Effector memory CD4-positive, alpha-beta T cell (primary cell): ENCODE results near the gene SLC9A7.

Source experiments
- DNase-seq, 3 donors: peaks; one replicate each; pipeline ENCODE4 v3.0.0-alpha.2; 2020
- H3K27ac ChIP-seq: 2 replicates; pipeline ENCODE4 v1.7.0; 2013; ENCODE audit warnings: mild to moderate bottlenecking, low read length, moderate library complexity; ENCODE audit not compliant: insufficient read depth, poor library complexity, severe bottlenecking
- H3K27me3 ChIP-seq: replicated peaks from 2 replicates; pipeline ENCODE4 v1.7.0; 2013; ENCODE audit warnings: mild to moderate bottlenecking, low read length; ENCODE audit not compliant: insufficient read depth, control insufficient read depth, poor library complexity, severe bottlenecking
- H3K36me3 ChIP-seq: 2 replicates; pipeline ENCODE4 v1.7.0; 2013; ENCODE audit warnings: mild to moderate bottlenecking, low read length, moderate library complexity; ENCODE audit not compliant: control insufficient read depth, insufficient read depth
- H3K4me1 ChIP-seq: 2 replicates; pipeline ENCODE4 v1.7.0; 2013; ENCODE audit warnings: low read length, mild to moderate bottlenecking; ENCODE audit not compliant: control insufficient read depth, insufficient read depth, poor library complexity, severe bottlenecking
- H3K4me3 ChIP-seq: 2 replicates; pipeline ENCODE4 v1.7.0; 2013; ENCODE audit warnings: low read length, low read depth, mild to moderate bottlenecking; ENCODE audit not compliant: insufficient read depth, poor library complexity, severe bottlenecking
- H3K9me3 ChIP-seq: 2 replicates; pipeline ENCODE4 v1.7.0; 2013; ENCODE audit warnings: mild to moderate bottlenecking, low read length, moderate library complexity; ENCODE audit not compliant: control insufficient read depth

The SLC9A7 gene

DNA sequence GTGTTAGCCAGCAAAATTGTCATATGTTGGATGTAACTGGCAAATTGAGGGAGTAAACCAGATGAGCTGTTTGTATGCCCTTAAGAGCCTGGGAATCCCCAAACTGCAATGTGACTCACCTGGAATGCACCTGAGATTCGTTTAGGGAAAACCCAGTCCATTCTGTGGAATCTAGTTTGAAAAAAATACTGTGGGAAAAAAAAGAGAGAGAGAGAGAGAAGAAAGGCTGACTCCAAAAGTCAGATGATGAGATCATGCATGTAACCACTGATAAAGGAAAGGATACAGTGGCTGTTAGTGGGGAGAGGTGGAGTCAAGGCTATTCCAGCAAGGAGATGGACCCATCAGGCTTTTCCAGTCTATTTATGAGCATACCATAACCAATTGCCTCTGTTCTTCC lies 48.5 kb downstream of the SLC9A7 start:
- H3K27me3 ChIP-seq, result no peaks in the 10 kb centered on the region
- no peaks in the 10 kb centered on the region for H3K4me1 ChIP-seq
- H3K9me3 ChIP-seq, result no peaks in the 10 kb centered on the region
- H3K36me3 ChIP-seq, result no peaks in the 10 kb centered on the region
- H3K4me3 ChIP-seq, result no peak overlapping the region
- H3K27ac ChIP-seq, result no peak overlapping the region
- DNase-seq, result no peak

DNA sequence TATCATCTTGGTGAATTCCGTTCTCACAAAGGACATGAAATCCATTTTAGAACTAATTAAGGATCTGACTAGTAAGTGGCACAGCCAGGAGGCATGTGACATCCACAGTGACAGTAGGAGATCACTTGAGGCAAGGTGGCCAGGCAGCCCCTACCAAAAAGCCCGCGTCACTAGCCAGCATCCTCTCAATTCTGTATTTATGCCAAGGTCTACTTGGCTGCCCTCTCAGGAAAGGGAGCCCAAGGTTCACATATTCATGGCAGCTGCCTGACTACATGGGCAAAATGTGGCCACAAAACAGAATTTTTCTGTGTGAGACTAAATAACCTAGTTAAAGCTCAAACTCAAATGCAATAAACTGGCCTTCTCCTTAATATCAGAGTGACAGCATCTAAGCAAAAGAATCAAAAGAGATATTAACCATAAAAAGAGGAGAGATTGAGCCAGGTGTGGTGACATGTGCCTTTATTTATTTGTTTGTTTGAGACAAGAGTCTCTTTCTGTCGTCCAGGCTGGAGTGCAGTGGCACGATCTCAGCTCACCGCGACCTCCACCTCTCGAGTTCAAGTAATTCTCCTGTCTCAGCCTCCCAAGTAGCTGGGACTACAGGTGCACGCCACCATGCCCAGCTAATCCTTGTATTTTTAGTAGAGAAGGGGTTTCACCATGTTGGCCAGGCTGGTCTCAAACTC lies 51.5 kb downstream of the SLC9A7 start:
- Histone ChIP-seq H3K9me3 (no peaks in the 10 kb centered on the region), H3K27me3 (no peaks in the 10 kb centered on the region), H3K27ac (no peak overlapping the region), H3K4me3 (no peak overlapping the region), H3K4me1 (no peaks in the 10 kb centered on the region), H3K36me3 (no peaks in the 10 kb centered on the region)
- DNase-seq, result no peak

DNA sequence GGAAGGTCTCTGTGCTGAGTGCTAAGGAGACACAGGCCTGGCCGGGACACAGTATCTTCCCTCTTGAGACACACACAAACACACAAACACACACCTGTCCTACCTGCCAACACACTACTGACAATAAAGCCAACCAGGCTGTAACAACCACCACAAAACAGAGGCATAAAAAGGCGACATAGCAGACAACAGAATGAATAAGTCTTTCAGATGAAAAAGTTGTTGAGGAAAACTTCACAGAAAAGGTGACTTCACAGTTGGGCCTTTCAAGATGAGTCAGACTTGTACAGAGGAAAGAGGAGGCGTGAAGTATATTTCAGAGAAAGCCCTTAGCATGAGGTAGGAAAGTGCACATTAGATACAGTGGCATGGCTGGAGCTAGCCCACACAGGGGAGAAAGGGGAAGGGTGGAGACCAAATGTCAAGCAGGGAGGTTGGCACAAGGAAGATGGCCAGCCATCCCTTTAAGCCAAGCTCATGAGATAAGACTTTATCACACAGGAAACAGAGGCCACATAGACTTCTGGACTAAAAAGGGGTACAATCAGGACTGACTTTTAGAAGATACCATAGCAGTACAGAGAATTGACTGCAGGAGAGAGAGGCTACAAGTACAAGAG lies 54.0 kb downstream of the SLC9A7 start:
- DNase-seq, result no peak
- Histone ChIP-seq H3K27ac (no peak overlapping the region), H3K27me3 (no peaks in the 10 kb centered on the region), H3K4me1 (no peaks in the 10 kb centered on the region), H3K4me3 (no peak overlapping the region), H3K9me3 (no peaks in the 10 kb centered on the region), H3K36me3 (no peaks in the 10 kb centered on the region)

DNA sequence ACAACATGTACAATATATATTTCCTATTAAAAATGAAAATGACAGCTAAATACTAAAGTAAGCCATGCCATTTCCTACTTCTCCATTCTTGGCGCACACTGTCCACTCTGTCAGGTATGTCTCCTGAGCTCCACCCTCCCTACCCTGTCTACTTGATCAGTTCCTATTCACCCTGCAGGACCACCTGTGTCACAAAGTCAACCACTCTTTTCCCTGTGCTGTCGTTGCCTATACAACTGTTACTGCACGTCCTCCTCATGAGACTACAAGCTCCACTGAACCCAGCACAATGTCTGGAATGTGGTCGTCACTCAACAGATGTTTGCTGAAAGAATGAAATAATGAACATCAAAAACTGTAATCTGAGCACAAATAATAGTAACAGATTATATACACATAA lies 54.9 kb downstream of the SLC9A7 start:
- DNase-seq, result no peak
- no peak overlapping the region for H3K27ac ChIP-seq
- H3K9me3 ChIP-seq, result no peaks in the 10 kb centered on the region
- no peak overlapping the region for H3K4me3 ChIP-seq
- no peaks in the 10 kb centered on the region for H3K36me3 ChIP-seq
- no peaks in the 10 kb centered on the region for H3K4me1 ChIP-seq
- H3K27me3 ChIP-seq, result no peaks in the 10 kb centered on the region

DNA sequence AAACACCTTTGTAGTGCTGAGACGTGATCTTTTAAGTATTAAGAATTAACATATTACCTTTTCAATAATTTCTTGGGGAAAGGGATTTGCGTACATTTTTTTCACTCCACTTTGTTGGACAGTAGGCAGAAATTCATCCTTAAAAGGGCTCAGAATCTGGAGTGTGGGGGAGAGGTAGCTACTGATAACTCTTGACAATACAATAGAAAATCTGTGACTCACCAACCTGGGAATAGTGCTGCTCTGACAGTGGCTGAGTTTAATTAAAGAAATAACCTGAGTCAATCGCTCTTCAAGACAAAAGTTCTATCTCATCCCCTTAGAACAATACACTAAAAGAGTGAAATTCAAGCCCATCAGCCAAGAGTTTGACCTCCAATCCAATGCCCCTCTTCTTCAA lies 60.2 kb downstream of the SLC9A7 start:
- H3K27ac ChIP-seq, result no peak overlapping the region
- H3K4me1 ChIP-seq, result no peaks in the 10 kb centered on the region
- H3K9me3 ChIP-seq, result no peaks in the 10 kb centered on the region
- H3K27me3 ChIP-seq, result no peaks in the 10 kb centered on the region
- no peak for DNase-seq
- no peaks in the 10 kb centered on the region for H3K36me3 ChIP-seq
- no peak overlapping the region for H3K4me3 ChIP-seq

DNA sequence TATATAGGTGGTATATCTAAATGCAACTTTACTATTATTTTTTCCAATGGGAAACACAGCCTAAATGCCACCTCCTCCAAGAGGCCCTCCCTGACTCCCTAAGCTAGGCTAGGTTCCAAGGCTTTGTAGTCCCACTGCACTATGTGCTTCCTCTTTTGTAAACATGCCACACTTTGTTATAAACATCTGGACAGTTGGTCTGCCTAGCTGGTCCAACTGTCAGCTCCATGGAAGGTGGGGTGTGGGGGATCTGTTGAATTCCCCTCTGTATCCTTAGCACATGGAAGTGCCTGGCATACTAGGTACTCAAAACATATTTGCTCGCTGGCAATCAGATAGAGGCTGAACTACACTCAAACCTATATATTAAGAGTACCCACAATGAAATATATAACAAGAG lies 63.4 kb downstream of the SLC9A7 start:
- DNase-seq, result no peak
- no peak overlapping the region for H3K27ac ChIP-seq
- no peak overlapping the region for H3K4me3 ChIP-seq
- no peaks in the 10 kb centered on the region for H3K9me3 ChIP-seq
- H3K36me3 ChIP-seq, result no peaks in the 10 kb centered on the region
- no peaks in the 10 kb centered on the region for H3K27me3 ChIP-seq
- H3K4me1 ChIP-seq, result no peaks in the 10 kb centered on the region

DNA sequence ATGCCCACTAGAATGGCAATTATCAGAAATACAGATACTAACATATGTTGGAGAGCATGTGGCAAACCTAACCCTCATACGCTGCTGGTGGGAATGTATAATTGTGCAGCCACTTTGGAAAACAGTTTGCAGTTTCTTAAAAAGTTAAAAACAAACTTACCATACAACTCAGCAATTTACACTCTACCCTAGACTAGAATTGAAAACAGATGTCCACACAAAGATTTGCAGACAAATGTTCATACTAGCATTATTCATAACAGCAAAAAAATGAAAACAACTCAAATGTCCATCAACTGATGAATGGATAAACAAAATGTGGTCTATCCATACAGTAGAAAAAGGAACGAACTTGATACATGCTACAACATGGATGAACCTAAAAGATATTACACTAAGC lies 64.4 kb downstream of the SLC9A7 start:
- no peaks in the 10 kb centered on the region for H3K9me3 ChIP-seq
- no peak overlapping the region for H3K4me3 ChIP-seq
- H3K27me3 ChIP-seq, result no peaks in the 10 kb centered on the region
- no peak for DNase-seq
- no peaks in the 10 kb centered on the region for H3K36me3 ChIP-seq
- H3K4me1 ChIP-seq, result no peaks in the 10 kb centered on the region
- no peak overlapping the region for H3K27ac ChIP-seq

DNA sequence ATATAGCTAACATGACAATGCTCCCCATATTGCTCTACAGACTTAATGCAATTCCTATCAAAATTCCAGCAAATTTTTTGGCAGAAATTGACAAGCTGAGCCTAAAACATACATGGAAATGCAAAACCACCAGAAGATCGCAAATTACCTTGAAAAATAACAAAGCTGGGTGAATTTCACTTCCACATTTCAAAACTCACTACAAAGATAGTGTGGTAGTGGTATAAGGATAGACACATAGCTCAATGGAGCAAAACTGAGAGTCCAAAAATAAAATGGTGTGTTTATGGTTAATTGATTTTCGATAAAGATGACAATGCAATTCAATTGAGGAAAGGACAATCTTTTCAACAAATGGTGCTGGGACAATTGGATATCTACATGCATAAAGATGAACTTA lies 65.8 kb downstream of the SLC9A7 start:
- H3K27me3 ChIP-seq, result no peaks in the 10 kb centered on the region
- H3K9me3 ChIP-seq, result no peaks in the 10 kb centered on the region
- no peaks in the 10 kb centered on the region for H3K4me1 ChIP-seq
- H3K36me3 ChIP-seq, result no peaks in the 10 kb centered on the region
- H3K4me3 ChIP-seq, result no peak overlapping the region
- DNase-seq, result no peak
- no peak overlapping the region for H3K27ac ChIP-seq

DNA sequence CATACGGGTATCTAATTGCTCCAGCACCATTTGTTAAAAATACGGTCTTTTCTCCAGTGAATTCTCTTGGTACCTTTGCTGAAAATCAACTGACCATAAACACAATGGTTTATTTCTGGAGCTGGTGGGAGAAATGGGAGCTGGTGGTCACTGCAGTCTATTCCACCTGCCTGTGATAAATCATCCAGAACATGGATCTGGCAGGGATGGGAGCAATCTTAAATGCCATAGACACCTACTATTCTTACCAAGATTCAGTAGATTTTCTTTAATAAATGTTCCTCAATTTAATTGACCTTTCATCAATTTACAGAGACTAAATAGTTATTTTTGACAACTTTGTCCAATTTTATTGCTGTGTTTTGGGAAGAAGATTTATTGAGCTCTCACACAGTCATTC lies 68.1 kb downstream of the SLC9A7 start:
- Histone ChIP-seq H3K27me3 (no peaks in the 10 kb centered on the region), H3K4me1 (no peaks in the 10 kb centered on the region), H3K9me3 (no peaks in the 10 kb centered on the region), H3K36me3 (no peaks in the 10 kb centered on the region), H3K27ac (no peak overlapping the region), H3K4me3 (no peak overlapping the region)
- no peak for DNase-seq

DNA sequence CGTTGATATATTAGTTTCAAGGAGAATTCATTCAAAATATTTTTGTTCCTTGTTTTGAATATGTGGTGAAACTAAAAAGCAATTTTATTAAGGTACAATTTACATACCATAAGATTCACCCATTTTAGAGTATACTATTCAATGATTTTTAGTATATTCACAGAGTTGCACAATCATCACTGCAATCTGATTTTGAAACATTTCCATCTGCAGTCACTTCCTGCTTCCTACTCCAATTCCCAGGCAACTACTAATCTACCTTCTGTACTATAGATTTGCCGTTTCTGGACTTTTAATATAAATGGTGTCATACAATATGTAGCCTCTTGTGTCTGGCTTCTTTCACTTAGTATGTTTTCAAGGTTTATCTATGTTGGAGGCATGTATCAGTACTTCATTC lies 71.3 kb downstream of the SLC9A7 start:
- no peak for DNase-seq
- Histone ChIP-seq H3K4me1 (no peaks in the 10 kb centered on the region), H3K4me3 (no peak overlapping the region), H3K27me3 (no peaks in the 10 kb centered on the region), H3K27ac (no peak overlapping the region), H3K9me3 (no peaks in the 10 kb centered on the region), H3K36me3 (no peaks in the 10 kb centered on the region)
